IMR-90 (cell line): ENCODE measurements around the gene PEX26. TPM values are rescaled to one million over a fixed set of nuclear protein-coding genes. Genes with fewer than 3 reads are reported as not detected.

Experiments
- ATAC-seq: fragments of 200-7000 bp; cut with Tn5 transposase; 2 replicates; pipeline ENCODE4 v1.9.1; 2020; ENCODE audit warnings: low read depth, mild to moderate bottlenecking, moderate library complexity
- BruUV-seq: library from RNA; stranded (reverse); fragments of 400-500 nt; replicated peaks from 2 replicates; lab custom pipeline; 2021; lab: Mats Ljungman, UMichigan
- CTCF ChIA-PET: fragments of 300-600 bp; formaldehyde crosslinking; extraction: SDS; loops from one replicate; lab custom pipeline; 2021; ENCODE audit warnings: antibody characterized with exemption; lab: Yijun Ruan, JAX
- POLR2A ChIA-PET: fragments of 300-600 bp; sonication (Branson Sonifier 250); formaldehyde crosslinking; loops from one replicate; lab custom pipeline; 2022; ENCODE audit warnings: antibody characterized with exemption; ENCODE audit not compliant: unreplicated experiment; lab: Charles Lee
- DNase-seq: peaks from one replicate; pipeline ENCODE4 v3.0.0; 2013
- H2AFZ ChIP-seq: replicated peaks from 2 replicates; pipeline ENCODE3; 2013; ENCODE audit warnings: low read length, mild to moderate bottlenecking; ENCODE audit not compliant: poor library complexity
- H2AK5ac ChIP-seq: 2 replicates; pipeline ENCODE4 v1.6.1; 2013; ENCODE audit warnings: low read depth, low read length, inconsistent platforms
- H2AK9ac ChIP-seq: replicated peaks from 2 replicates; pipeline ENCODE3; 2013; ENCODE audit warnings: mild to moderate bottlenecking, low read depth, low read length, moderate library complexity; ENCODE audit not compliant: poor library complexity
- H2BK120ac ChIP-seq: 2 replicates; pipeline ENCODE4 v1.6.1; 2013; ENCODE audit warnings: low read depth, low read length, inconsistent platforms
- H2BK15ac ChIP-seq: 3 replicates; pipeline ENCODE4 v1.6.1; 2013; ENCODE audit warnings: low read depth, low read length, inconsistent platforms
- H2BK20ac ChIP-seq: 2 replicates; pipeline ENCODE4 v1.6.1; 2013; ENCODE audit warnings: low read depth, mild to moderate bottlenecking, inconsistent platforms, low read length, moderate library complexity
- H2BK5ac ChIP-seq: 2 replicates; pipeline ENCODE4 v1.6.1; 2013; ENCODE audit warnings: mild to moderate bottlenecking, low read depth, low read length, inconsistent platforms; ENCODE audit not compliant: poor library complexity, severe bottlenecking
- H3K14ac ChIP-seq: replicated peaks from 2 replicates; pipeline ENCODE4 v1.6.1; 2013; ENCODE audit warnings: low read depth, low read length, inconsistent platforms
- H3K18ac ChIP-seq: 2 replicates; pipeline ENCODE4 v1.6.1; 2013; ENCODE audit warnings: low read depth, low read length, control low read depth
- H3K23ac ChIP-seq: 2 replicates; pipeline ENCODE4 v1.6.1; 2013; ENCODE audit warnings: low read depth, low read length, inconsistent platforms
- H3K27ac ChIP-seq: 2 replicates; pipeline ENCODE4 v1.5.1; 2013; ENCODE audit warnings: mild to moderate bottlenecking, control low read depth, low read length; ENCODE audit not compliant: insufficient read depth
- H3K27me3 ChIP-seq: 2 replicates; pipeline ENCODE4 v1.6.1; 2013; ENCODE audit warnings: low read length; ENCODE audit not compliant: control insufficient read depth, insufficient read depth
- H3K36me3 ChIP-seq: 2 replicates; pipeline ENCODE4 v1.6.1; 2013; ENCODE audit warnings: low read length, mixed read lengths; ENCODE audit not compliant: control insufficient read depth, insufficient read depth
- H3K4ac ChIP-seq: 2 replicates; pipeline ENCODE4 v1.6.1; 2013; ENCODE audit warnings: low read depth, low read length, inconsistent platforms
- H3K4me1 ChIP-seq: 2 replicates; pipeline ENCODE4 v1.6.1; 2013; ENCODE audit warnings: low read length, mixed read lengths; ENCODE audit not compliant: control insufficient read depth, insufficient read depth
- H3K4me2 ChIP-seq: 2 replicates; pipeline ENCODE4 v1.6.1; 2013; ENCODE audit warnings: low read depth, mild to moderate bottlenecking, control low read depth, low read length, moderate library complexity
- H3K4me3 ChIP-seq: 2 replicates; pipeline ENCODE4 v1.5.1; 2013; ENCODE audit warnings: low read depth, mild to moderate bottlenecking, control low read depth, low read length, moderate library complexity; ENCODE audit not compliant: insufficient read depth
- H3K56ac ChIP-seq: 2 replicates; pipeline ENCODE4 v1.6.1; 2013; ENCODE audit warnings: low read length, inconsistent platforms; ENCODE audit not compliant: insufficient read depth; ENCODE audit errors: extremely low read depth
- H3K79me1 ChIP-seq, 2 experiments: 2 replicates each; pipeline ENCODE4 v1.6.1; 2013; ENCODE audit warnings: low read length in 2 of 2, inconsistent platforms in 1 of 2, low read depth in 1 of 2
- H3K9ac ChIP-seq: 2 replicates; pipeline ENCODE4 v1.6.1; 2013; ENCODE audit warnings: low read depth, low read length, control low read depth
- H3K9me1 ChIP-seq: 2 replicates; pipeline ENCODE4 v1.6.1; 2013; ENCODE audit warnings: low read length, inconsistent platforms; ENCODE audit not compliant: insufficient read depth
- H3K9me3 ChIP-seq: 2 replicates; pipeline ENCODE4 v1.6.1; 2013; ENCODE audit warnings: low read length; ENCODE audit not compliant: control insufficient read depth, insufficient read depth
- H4K20me1 ChIP-seq: 2 replicates; pipeline ENCODE4 v1.6.1; 2013; ENCODE audit warnings: low read length, inconsistent platforms; ENCODE audit not compliant: insufficient read depth
- H4K5ac ChIP-seq: 2 replicates; pipeline ENCODE4 v1.6.1; 2013; ENCODE audit warnings: mild to moderate bottlenecking, low read depth, low read length, control low read depth
- H4K8ac ChIP-seq, 2 experiments: 2 replicates each; pipeline ENCODE4 v1.6.1; 2013; ENCODE audit warnings: low read depth in 2 of 2, low read length in 2 of 2, control low read depth in 1 of 2, inconsistent platforms in 1 of 2
- H4K91ac ChIP-seq: 2 replicates; pipeline ENCODE4 v1.6.1; 2013; ENCODE audit warnings: low read depth, low read length, inconsistent platforms; ENCODE audit not compliant: insufficient read depth
- BHLHE40 ChIP-seq: fragments of 150-350 bp; IDR thresholded peaks from 2 replicates; pipeline ENCODE4 v1.6.1; 2016; ENCODE audit warnings: mild to moderate bottlenecking, low read depth, low read length
- CEBPB ChIP-seq: IDR thresholded peaks from 2 replicates; pipeline ENCODE4 v1.6.1; 2012; ENCODE audit warnings: low read depth, low read length, improper control_type of control experiment
- CHD1 ChIP-seq: IDR thresholded peaks from 2 replicates; pipeline ENCODE4 v1.6.1; 2012; ENCODE audit warnings: low read depth, low read length, improper control_type of control experiment
- FOS ChIP-seq: fragments of 150-350 bp; IDR thresholded peaks from 2 replicates; pipeline ENCODE4 v1.6.1; 2016; ENCODE audit warnings: low read depth, low read length
- MAFK ChIP-seq: IDR thresholded peaks from 2 replicates; pipeline ENCODE4 v1.6.1; 2012; ENCODE audit warnings: low read depth, low read length, improper control_type of control experiment
- MAZ ChIP-seq: IDR thresholded peaks from 2 replicates; pipeline ENCODE4 v1.6.1; 2012; ENCODE audit warnings: low read depth, mild to moderate bottlenecking, low read length, improper control_type of control experiment, moderate library complexity, borderline replicate concordance
- MXI1 ChIP-seq: IDR thresholded peaks from 2 replicates; pipeline ENCODE4 v1.6.1; 2012; ENCODE audit warnings: low read depth, mild to moderate bottlenecking, low read length, moderate library complexity, borderline replicate concordance
- NFE2L2 ChIP-seq: fragments of 150-350 bp; IDR thresholded peaks from 2 replicates; pipeline ENCODE4 v1.6.1; 2016; ENCODE audit warnings: low read depth, mild to moderate bottlenecking, low read length
- POLR2A ChIP-seq: IDR thresholded peaks from 2 replicates; pipeline ENCODE4 v1.6.1; 2012; ENCODE audit warnings: mild to moderate bottlenecking, low read depth, low read length
- RAD21 ChIP-seq: IDR thresholded peaks from 2 replicates; pipeline ENCODE4 v1.6.1; 2012; ENCODE audit warnings: low read length, improper control_type of control experiment
- RCOR1 ChIP-seq: IDR thresholded peaks from 2 replicates; pipeline ENCODE4 v1.6.1; 2012; ENCODE audit warnings: mild to moderate bottlenecking, low read length, improper control_type of control experiment; ENCODE audit not compliant: insufficient replicate concordance
- RFX5 ChIP-seq: IDR thresholded peaks from 2 replicates; pipeline ENCODE4 v1.8.0; 2012; ENCODE audit warnings: low read depth, mild to moderate bottlenecking, low read length, moderate library complexity
- SMC3 ChIP-seq: fragments of 150-350 bp; IDR thresholded peaks from 2 replicates; pipeline ENCODE4 v1.6.1; 2016; ENCODE audit warnings: low read depth, mild to moderate bottlenecking, antibody characterized with exemption, low read length, moderate library complexity
- WGBS, 2 experiments: methylation state at CpG; one replicate each; pipeline versions ENCODE4 v1.1.5 to v1.1.7; 2013; ENCODE audit warnings: missing lambda C conversion rate in 2 of 2; ENCODE audit not compliant: insufficient read length in 1 of 2; ENCODE audit errors: extremely low coverage in 2 of 2; 5-methylcytosine and 5-hydroxymethylcytosine counted together
- dilution Hi-C: fragments of 300-500 bp; cut with HindIII; formaldehyde crosslinking; loops from one replicate; pipeline ENCODE4 v1.14.3; 2018; ENCODE audit warnings: low sequenced_read_pairs; ENCODE audit not compliant: unreplicated experiment
- in situ Hi-C: fragments of 300-500 bp; cut with MboI; formaldehyde crosslinking; loops from 3 replicates; pipeline ENCODE4 v1.14.3; 2019; ENCODE audit warnings: low sequenced_read_pairs, inconsistent platforms, mixed read lengths
- intact Hi-C: fragments of 100-400 bp; cut with micrococcal nuclease; formaldehyde crosslinking; loops from 2 replicates; pipeline ENCODE4 v1.10.0; 2022
- polyA plus RNA-seq, 3 experiments: library from polyadenylated mRNA; depleted of rRNA; stranded (reverse); fragments of >200 nt; gene quantifications; 2 replicates each; pipeline ENCODE4 v1.2.3, GENCODE V29; 2012; ENCODE audit warnings: low replicate concordance in 1 of 3
- total RNA-seq: library from RNA; depleted of rRNA; stranded (reverse); fragments of >200 nt; gene quantifications from 2 replicates; pipeline ENCODE4 v1.2.3, GENCODE V29; 2012
- TF ChIP-seq, protein P1 (sequence below): fragments of 150-350 bp; IDR thresholded peaks from 2 replicates; pipeline ENCODE4 v1.6.1; 2017; ENCODE audit warnings: mild to moderate bottlenecking, antibody characterized with exemption, low read length, low read depth
- TF ChIP-seq, protein P2 (sequence below): conservative IDR thresholded peaks from 2 replicates; pipeline ENCODE4 v1.5.1; 2012; ENCODE audit warnings: mild to moderate bottlenecking, low read depth, low read length, improper control_type of control experiment
- TF ChIP-seq, protein P3 (sequence below): fragments of 150-350 bp; IDR thresholded peaks from 2 replicates; pipeline ENCODE4 v1.6.1; 2016; ENCODE audit warnings: low read depth, mild to moderate bottlenecking, low read length, moderate library complexity, borderline replicate concordance

PEX26 gene
- total and polyA plus RNA-seq, 2 of the 4 experiments (the other 2 are of a cell fraction) = 12.2 to 18.5 TPM

DNA sequence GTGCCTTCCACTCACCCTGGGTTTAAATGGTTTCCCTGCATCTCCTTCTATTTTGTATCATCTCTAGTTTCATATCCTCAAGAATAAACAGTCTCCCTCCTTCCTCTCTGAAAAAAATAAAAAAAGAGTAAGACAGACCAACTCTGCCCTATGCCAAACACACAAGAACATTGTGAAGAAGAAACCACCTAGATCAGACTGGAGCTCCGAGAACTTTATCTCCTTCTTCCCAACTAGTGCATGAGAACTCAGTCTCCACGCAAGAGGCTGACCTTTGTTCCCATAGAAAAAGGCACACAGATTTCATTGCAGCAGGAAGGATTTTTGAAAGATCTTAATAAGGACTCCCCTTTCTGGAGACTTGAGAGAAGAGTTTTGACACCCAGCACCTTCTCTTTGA lies 8.7 kb upstream of the PEX26 start:
- Histone ChIP-seq H2AK5ac (no peak overlapping the region), H2BK5ac (no peak overlapping the region), H3K27me3 (no peaks in the 10 kb centered on the region), H2BK15ac (no peak overlapping the region), H3K36me3 (no peaks in the 10 kb centered on the region), H3K4me1 (peaks cover 4% of the 10 kb centered on the region), H2AFZ (no peak overlapping the region), H3K79me1 (no peaks in the 10 kb centered on the region), H3K4me3 (no peak overlapping the region), H2AK9ac (no peak overlapping the region), H4K8ac (peak overlapping the region in 1 of 2 experiments; percentile 94; a peak in 2 of 4 replicates), H2BK20ac (peak overlapping the region; percentile 60), H3K14ac (no peak overlapping the region), H4K20me1 (no peaks in the 10 kb centered on the region), H3K56ac (no peak overlapping the region), H2BK120ac (0 out of 2 replicates have a peak overlapping the region, but pooled peaks have one; percentile 27), H4K91ac (peak overlapping the region; percentile 18; the same call in 1 of the 2 replicates), H4K5ac (no peak overlapping the region), H3K4me2 (no peak overlapping the region), H3K27ac (no peak overlapping the region), H3K9ac (no peak overlapping the region), H3K4ac (no peak overlapping the region; the same call in 1 of the 2 replicates), H3K18ac (no peak overlapping the region), H3K9me1 (peaks cover 6% of the 10 kb centered on the region; the same call in 1 of the 2 replicates), H3K9me3 (no peaks in the 10 kb centered on the region), H3K23ac (no peak overlapping the region)
- ChIA-PET CTCF (interaction anchor here (1.7 kb wide), 1 partner anchor 159 kb away, joined by 4 read pairs; no protein-coding TSS in a partner anchor), POLR2A (no interaction called here)
- in situ Hi-C loops = loop anchor here (5.0 to 25.0 kb wide), 3 partner anchors 77 to 507 kb away; partner anchors contain the start of gene SLC25A18
- ATAC-seq = no peak
- intact Hi-C loops = no loop called here
- BruUV-seq = no TSS peak
- WGBS, 2 experiments = no CpG with 5 or more reads among the region's 2 CpGs
- DNase-seq = no peak
- TF ChIP-seq, protein P1, sequence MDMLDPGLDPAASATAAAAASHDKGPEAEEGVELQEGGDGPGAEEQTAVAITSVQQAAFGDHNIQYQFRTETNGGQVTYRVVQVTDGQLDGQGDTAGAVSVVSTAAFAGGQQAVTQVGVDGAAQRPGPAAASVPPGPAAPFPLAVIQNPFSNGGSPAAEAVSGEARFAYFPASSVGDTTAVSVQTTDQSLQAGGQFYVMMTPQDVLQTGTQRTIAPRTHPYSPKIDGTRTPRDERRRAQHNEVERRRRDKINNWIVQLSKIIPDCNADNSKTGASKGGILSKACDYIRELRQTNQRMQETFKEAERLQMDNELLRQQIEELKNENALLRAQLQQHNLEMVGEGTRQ = no peak
- TF ChIP-seq MXI1 (no peak), FOS (no peak), RFX5 (no peak), CHD1 (no peak), CEBPB (no peak), RCOR1 (no peak), MAZ (no peak), NFE2L2 (no peak), RAD21 (no peak), POLR2A (no peak), BHLHE40 (no peak), SMC3 (no peak), MAFK (no peak)
- TF ChIP-seq, protein P2, sequence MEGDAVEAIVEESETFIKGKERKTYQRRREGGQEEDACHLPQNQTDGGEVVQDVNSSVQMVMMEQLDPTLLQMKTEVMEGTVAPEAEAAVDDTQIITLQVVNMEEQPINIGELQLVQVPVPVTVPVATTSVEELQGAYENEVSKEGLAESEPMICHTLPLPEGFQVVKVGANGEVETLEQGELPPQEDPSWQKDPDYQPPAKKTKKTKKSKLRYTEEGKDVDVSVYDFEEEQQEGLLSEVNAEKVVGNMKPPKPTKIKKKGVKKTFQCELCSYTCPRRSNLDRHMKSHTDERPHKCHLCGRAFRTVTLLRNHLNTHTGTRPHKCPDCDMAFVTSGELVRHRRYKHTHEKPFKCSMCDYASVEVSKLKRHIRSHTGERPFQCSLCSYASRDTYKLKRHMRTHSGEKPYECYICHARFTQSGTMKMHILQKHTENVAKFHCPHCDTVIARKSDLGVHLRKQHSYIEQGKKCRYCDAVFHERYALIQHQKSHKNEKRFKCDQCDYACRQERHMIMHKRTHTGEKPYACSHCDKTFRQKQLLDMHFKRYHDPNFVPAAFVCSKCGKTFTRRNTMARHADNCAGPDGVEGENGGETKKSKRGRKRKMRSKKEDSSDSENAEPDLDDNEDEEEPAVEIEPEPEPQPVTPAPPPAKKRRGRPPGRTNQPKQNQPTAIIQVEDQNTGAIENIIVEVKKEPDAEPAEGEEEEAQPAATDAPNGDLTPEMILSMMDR = no peak
- TF ChIP-seq, protein P3, sequence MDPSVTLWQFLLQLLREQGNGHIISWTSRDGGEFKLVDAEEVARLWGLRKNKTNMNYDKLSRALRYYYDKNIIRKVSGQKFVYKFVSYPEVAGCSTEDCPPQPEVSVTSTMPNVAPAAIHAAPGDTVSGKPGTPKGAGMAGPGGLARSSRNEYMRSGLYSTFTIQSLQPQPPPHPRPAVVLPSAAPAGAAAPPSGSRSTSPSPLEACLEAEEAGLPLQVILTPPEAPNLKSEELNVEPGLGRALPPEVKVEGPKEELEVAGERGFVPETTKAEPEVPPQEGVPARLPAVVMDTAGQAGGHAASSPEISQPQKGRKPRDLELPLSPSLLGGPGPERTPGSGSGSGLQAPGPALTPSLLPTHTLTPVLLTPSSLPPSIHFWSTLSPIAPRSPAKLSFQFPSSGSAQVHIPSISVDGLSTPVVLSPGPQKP = no peak
- dilution Hi-C loops = no loop called here
